GM10266 (cell line): ENCODE results near the gene MAN1C1.

Experiments used
- DNase-seq: peaks from one replicate; pipeline ENCODE4 v3.0.0; 2012; ENCODE audit errors: extremely low spot score
- CTCF ChIP-seq: IDR thresholded peaks from 2 replicates; pipeline ENCODE4 v1.5.1; 2012; ENCODE audit warnings: mild to moderate bottlenecking, low read depth; ENCODE audit not compliant: control insufficient read depth, insufficient read depth; ENCODE audit errors: missing control alignments

Gene MAN1C1

DNA sequence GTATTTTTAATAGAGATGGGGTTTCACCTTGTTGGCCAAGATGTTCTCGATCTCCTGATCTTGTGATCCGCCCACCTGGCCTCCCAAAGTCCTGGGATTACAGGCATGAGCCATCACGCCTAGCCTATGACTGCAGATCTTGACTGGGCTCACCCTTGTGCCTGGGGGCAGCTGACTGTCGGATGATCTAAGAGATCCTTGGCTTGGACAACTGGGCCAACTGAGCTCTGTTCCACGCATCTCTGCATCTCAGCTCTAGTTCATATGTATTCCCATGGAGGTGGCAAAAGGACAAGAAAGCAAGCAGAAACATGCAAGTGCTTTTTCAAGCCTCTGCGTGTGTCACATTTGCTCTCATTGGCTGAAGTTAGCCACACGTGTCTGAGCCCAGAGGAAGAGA, 107.6 kb downstream of the MAN1C1 start:
- no peak for DNase-seq
- no peak for TF ChIP-seq CTCF

DNA sequence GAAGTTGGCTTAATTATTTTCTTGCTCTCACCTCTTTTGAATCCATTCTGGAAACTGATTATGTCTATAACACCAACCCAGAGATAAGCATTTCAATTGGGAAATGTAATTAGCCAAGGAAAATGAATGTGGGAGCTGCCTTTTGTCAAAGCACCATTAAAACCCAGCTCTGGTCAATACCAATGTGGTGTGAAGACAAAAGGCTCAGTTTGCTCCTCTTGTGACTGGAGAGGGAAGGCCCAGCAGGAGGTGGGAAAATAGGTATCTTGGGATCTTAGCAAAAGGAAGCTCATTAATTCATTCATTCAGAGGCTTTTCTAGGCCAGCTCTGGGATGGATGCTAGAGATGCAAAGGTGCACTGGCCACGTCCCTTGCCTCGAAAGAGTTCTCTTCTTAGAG, 108.4 kb downstream of the MAN1C1 start:
- no peak for DNase-seq
- TF ChIP-seq CTCF = no peak

DNA sequence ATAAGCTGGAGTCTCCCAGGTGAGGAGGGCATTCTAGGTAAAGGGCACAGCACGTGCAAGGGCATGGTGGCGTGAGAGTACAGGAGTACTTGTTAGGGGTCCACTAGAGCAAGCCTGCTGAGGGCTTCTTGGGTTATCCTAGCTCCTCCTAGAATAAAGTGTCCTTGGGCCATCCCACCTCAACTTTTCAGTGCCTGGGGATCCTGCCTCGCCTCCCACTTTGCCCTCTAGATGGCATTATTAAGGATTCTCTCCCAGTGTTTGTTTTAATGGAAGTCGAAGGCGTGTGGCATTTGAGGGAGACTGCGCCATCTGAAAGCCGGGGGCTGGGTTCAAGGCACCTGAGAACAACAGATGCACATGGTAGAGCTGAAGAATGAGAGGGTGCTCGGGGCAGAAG, 108.9 kb downstream of the MAN1C1 start:
- TF ChIP-seq CTCF = no peak
- DNase-seq = no peak

GRCh38 chr1:25727088-25727487, 110.5 kb downstream of the MAN1C1 start:
- no peak for DNase-seq
- TF ChIP-seq CTCF = no peak

DNA sequence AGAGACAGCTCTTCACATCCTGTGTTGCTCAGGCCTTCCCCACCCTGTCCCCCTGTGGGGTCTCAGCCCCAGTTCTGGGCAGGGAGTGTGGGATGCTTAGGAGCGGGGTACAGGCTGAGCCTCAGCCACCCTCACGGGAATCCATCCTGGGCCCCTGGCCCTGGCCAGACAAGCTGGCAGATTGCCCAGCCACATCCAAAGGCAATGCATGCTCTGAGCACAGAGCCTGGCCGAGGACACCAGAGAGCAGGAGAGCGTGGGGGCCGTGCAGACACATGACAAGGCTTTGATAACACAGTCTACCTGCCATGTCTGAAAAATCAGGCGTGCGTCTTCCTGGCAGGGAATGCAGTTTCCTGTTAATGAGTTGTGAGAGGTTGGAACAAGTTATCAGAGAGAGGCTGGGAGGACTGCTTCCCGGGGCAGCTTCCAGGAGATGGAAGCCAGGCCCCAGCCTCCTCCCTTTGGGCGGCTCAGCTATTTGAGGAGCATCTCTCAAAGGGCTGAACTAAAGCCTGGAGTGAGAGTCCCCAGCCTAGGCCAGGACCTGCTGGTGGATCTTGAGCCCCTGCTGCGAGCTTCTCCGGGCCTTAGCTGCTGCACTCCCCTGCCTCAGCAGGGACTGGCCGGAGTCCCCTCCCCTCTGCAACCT, 111.2 kb downstream of the MAN1C1 start:
- DNase-seq = no peak
- TF ChIP-seq CTCF = no peak

DNA sequence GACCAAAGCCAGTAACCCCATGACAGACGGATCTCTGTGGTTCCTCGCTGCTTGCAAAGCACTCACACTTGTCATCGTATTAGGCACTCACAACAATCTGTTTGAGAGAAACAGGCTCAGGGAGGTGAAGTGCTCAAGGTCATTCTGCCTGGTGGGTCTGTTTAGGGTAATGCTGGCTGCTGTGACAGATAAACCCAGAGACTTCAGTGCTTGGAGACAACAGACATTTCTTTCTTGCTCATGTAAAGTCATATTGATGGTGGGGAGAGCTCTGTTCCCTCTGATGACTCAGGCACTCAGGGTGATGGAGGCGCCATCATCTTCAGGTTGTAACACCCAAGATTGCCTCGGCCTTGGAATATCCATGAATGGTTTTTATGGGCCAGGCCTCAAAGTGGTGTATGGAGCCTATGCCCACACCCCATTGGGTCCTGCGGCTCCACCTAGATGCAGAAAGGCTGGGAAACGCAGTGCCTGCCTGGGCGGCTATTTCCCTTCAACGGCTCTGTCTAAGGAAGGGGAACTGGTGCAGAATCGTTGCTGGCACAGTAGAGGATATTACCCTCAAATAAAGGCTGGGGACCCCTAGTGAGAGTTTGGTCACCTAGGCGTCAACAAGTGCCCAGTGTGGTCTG, 111.8 kb downstream of the MAN1C1 start:
- no peak for DNase-seq
- no peak for TF ChIP-seq CTCF

GRCh38 chr1:25729045-25729444, 112.5 kb downstream of the MAN1C1 start:
- DNase-seq = no peak
- no peak for TF ChIP-seq CTCF
